CD4-positive, alpha-beta T cell (primary cell): ENCODE results near the gene KCNMA1. TPM values are rescaled to one million over a fixed set of nuclear protein-coding genes. Genes with fewer than 3 reads are reported as not detected.

Source experiments
- ATAC-seq: fragments of 200-7000 bp; cut with Tn5 transposase; one replicate; pipeline ENCODE4 v1.10.0; 2022; ENCODE audit warnings: mild to moderate bottlenecking; ENCODE audit not compliant: poor library complexity
- CTCF ChIA-PET: fragments of 350-600 bp; sonication (Branson Sonifier 250); formaldehyde crosslinking; loops from one replicate; lab custom pipeline; 2021; ENCODE audit warnings: antibody characterized with exemption, inconsistent platforms; lab: Charles Lee
- POLR2A ChIA-PET: fragments of 350-600 bp; sonication (Branson Sonifier 250); formaldehyde crosslinking; loops from one replicate; lab custom pipeline; 2021; ENCODE audit warnings: antibody characterized with exemption, inconsistent platforms; lab: Charles Lee
- DNase-seq, 14 experiments: peaks; one replicate each; pipeline ENCODE4 v3.0.0-alpha.2; 2013 to 2020; ENCODE audit warnings: mixed read lengths in 2 of 14
- H3K27ac ChIP-seq, 2 donors: one replicate each; pipeline versions ENCODE4 v1.5.1 to v1.7.0; 2013; ENCODE audit warnings: low read length in 2 of 2, low read depth in 1 of 2, mild to moderate bottlenecking in 1 of 2
- H3K27me3 ChIP-seq, 2 experiments: 1 replicate in 1 of 2; 2 replicates in 1 of 2; pipeline versions ENCODE4 v1.6.1 to v1.7.0; 2013; ENCODE audit warnings: low read length in 2 of 2, control low read depth in 1 of 2, mild to moderate bottlenecking in 1 of 2, moderate library complexity in 1 of 2; ENCODE audit not compliant: insufficient read depth in 2 of 2, control insufficient read depth in 1 of 2
- H3K36me3 ChIP-seq: one replicate; pipeline ENCODE4 v1.6.1; 2013; ENCODE audit warnings: low read length, control low read depth; ENCODE audit not compliant: insufficient read depth
- H3K4me1 ChIP-seq: one replicate; pipeline ENCODE4 v1.6.1; 2013; ENCODE audit warnings: low read length, control low read depth; ENCODE audit not compliant: insufficient read depth
- H3K4me3 ChIP-seq: one replicate; pipeline ENCODE4 v1.5.1; 2013; ENCODE audit warnings: mild to moderate bottlenecking, low read length, moderate library complexity
- H3K9me3 ChIP-seq, 2 experiments: 1 replicate in 1 of 2; 2 replicates in 1 of 2; pipeline versions ENCODE4 v1.6.1 to v1.7.0; 2013; ENCODE audit warnings: low read length in 2 of 2, mild to moderate bottlenecking in 2 of 2, control low read depth in 1 of 2, moderate library complexity in 1 of 2; ENCODE audit not compliant: control insufficient read depth in 1 of 2, insufficient read depth in 1 of 2
- H3K27ac Mint-ChIP-seq: one replicate; pipeline ENCODE4 v1.8.0; 2020; ENCODE audit warnings: mixed read lengths
- H3K27me3 Mint-ChIP-seq: one replicate; pipeline ENCODE4 v1.8.0; 2021; ENCODE audit warnings: mixed read lengths
- H3K36me3 Mint-ChIP-seq: one replicate; pipeline ENCODE4 v1.8.0; 2021; ENCODE audit warnings: low read depth, mixed read lengths
- H3K4me1 Mint-ChIP-seq: one replicate; pipeline ENCODE4 v1.8.0; 2021; ENCODE audit warnings: low read depth, mixed read lengths
- H3K4me3 Mint-ChIP-seq: one replicate; pipeline ENCODE4 v1.8.0; 2020; ENCODE audit warnings: mild to moderate bottlenecking, mixed read lengths
- H3K9me3 Mint-ChIP-seq: one replicate; pipeline ENCODE4 v1.8.0; 2020; ENCODE audit warnings: mixed read lengths
- intact Hi-C, 2 experiments: fragments of 100-400 bp; cut with DNase I in 1 of 2; cut with micrococcal nuclease in 1 of 2; formaldehyde crosslinking; loops; one replicate each; pipeline versions ENCODE4 v1.15.1 to v1.9.0; 2023 to 2025; cut with DNase I, micrococcal nuclease
- total RNA-seq, 174 experiments: library from RNA in 2 of 174; stranded (reverse) in 2 of 174; gene quantifications; one replicate each; pipeline ENCODE4 v1.2.3 and lab custom pipeline; 2021 to 2026
- TF ChIP-seq, protein P1 (sequence below): fragments of 200-600 bp; IDR thresholded peaks from one replicate; pipeline ENCODE4 v1.8.0; 2022; ENCODE audit warnings: antibody characterized with exemption, mild to moderate bottlenecking

Gene KCNMA1
- total RNA-seq, 2 experiments from 2014 or later: not detected

DNA sequence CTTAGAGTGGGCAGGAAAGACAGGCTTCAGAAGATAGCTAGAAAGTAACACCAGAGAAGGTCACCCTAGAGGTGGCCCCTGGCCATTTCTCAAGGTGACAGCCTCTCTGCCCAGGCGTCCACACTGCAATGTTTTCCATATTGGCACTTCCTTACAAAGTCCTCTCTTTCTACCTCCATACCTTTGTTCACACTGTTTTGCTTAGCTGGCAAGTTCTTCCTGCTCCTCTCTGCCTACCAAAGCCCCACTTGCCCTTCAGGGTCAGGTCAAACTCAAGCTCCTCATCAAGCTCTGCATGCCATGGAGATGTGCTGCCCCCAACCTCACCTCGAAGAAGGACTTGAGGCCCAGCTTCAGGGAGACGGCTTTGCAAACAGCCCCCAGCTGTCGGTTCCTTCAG, 190.9 kb downstream of the KCNMA1 start:
- ChIA-PET POLR2A (no interaction called here), CTCF (no interaction called here)
- DNase-seq (no peak), ATAC-seq (no peak)
- Mint-ChIP-seq H3K36me3 (no peaks in the 10 kb centered on the region), H3K4me1 (no peaks in the 10 kb centered on the region), H3K9me3 (no peaks in the 10 kb centered on the region), H3K27me3 (peaks cover 4% of the 10 kb centered on the region), H3K4me3 (no peak overlapping the region), H3K27ac (no peak overlapping the region)
- TF ChIP-seq, protein P1, sequence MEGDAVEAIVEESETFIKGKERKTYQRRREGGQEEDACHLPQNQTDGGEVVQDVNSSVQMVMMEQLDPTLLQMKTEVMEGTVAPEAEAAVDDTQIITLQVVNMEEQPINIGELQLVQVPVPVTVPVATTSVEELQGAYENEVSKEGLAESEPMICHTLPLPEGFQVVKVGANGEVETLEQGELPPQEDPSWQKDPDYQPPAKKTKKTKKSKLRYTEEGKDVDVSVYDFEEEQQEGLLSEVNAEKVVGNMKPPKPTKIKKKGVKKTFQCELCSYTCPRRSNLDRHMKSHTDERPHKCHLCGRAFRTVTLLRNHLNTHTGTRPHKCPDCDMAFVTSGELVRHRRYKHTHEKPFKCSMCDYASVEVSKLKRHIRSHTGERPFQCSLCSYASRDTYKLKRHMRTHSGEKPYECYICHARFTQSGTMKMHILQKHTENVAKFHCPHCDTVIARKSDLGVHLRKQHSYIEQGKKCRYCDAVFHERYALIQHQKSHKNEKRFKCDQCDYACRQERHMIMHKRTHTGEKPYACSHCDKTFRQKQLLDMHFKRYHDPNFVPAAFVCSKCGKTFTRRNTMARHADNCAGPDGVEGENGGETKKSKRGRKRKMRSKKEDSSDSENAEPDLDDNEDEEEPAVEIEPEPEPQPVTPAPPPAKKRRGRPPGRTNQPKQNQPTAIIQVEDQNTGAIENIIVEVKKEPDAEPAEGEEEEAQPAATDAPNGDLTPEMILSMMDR: no peak
- Histone ChIP-seq H3K36me3 (no peaks in the 10 kb centered on the region), H3K27me3 (no peaks in the 10 kb centered on the region), H3K27ac (no peak overlapping the region), H3K9me3 (no peaks in the 10 kb centered on the region), H3K4me3 (no peak overlapping the region), H3K4me1 (no peaks in the 10 kb centered on the region)
- intact Hi-C loops: no loop called here

DNA sequence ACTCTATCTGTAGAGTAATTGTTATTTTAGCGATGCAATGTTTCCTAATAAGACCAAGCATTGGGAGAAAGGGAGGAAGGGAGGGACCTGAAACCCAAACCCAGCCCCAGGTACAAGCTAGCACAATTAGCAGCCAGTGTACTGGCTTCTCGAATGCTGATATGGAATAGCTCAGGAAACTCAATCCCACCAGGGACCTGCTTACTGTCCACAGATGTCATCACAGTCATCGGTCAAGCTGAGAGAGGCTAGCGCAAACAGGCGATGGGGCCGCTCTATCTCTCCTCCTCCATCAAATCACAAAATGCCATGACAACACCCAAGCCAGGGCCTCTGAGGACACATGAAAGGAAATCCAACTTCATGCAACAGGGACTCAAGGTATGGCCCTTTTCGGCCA, 192.1 kb downstream of the KCNMA1 start:
- Mint-ChIP-seq H3K27ac (no peak overlapping the region), H3K4me1 (no peaks in the 10 kb centered on the region), H3K4me3 (no peak overlapping the region), H3K9me3 (no peaks in the 10 kb centered on the region), H3K36me3 (no peaks in the 10 kb centered on the region), H3K27me3 (peaks cover 4% of the 10 kb centered on the region)
- POLR2A ChIA-PET: no interaction called here
- TF ChIP-seq, protein P1: no peak
- peaks cover 0 to 3% of the 10 kb centered on the region in 2 experiments for H3K9me3 ChIP-seq
- no peak overlapping the region for H3K4me3 ChIP-seq
- no peaks in the 10 kb centered on the region for H3K4me1 ChIP-seq
- intact Hi-C loops: no loop called here
- DNase-seq (no peak), ATAC-seq (no peak)
- no peaks in the 10 kb centered on the region for H3K36me3 ChIP-seq
- no peaks in the 10 kb centered on the region for H3K27me3 ChIP-seq
- CTCF ChIA-PET: no interaction called here
- H3K27ac ChIP-seq: no peak overlapping the region

DNA sequence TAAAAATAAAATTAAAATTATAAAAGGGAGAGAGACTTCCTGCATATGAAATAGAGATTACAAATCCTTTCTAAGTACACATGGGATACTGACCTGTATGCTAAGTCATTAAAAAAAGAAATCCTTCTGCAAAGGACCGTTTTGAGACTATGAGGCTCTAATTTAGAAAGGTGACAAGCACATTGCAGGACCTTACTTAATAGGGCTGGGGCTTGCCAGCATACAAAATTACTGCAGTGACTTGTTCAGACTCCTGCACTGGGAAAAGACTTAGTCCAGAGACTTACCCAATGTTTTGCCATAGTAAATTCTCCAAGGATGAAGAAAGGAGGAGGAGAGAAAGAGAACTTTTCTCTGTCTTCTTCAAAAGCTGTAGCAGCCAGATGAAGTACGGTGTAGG, 193.6 kb downstream of the KCNMA1 start:
- CTCF ChIA-PET: no interaction called here
- DNase-seq (no peak), ATAC-seq (no peak)
- H3K27ac Mint-ChIP-seq: no peak overlapping the region
- peaks cover 4% of the 10 kb centered on the region for H3K27me3 Mint-ChIP-seq
- POLR2A ChIA-PET: no interaction called here
- Histone ChIP-seq H3K27me3 (no peaks in the 10 kb centered on the region), H3K4me3 (no peak overlapping the region), H3K4me1 (no peaks in the 10 kb centered on the region), H3K36me3 (no peaks in the 10 kb centered on the region), H3K27ac (no peak overlapping the region), H3K9me3 (peaks cover 0 to 3% of the 10 kb centered on the region in 2 experiments)
- H3K4me3 Mint-ChIP-seq: no peak overlapping the region
- no peaks in the 10 kb centered on the region for H3K4me1 Mint-ChIP-seq
- TF ChIP-seq, protein P1: no peak
- intact Hi-C loops: no loop called here
- no peaks in the 10 kb centered on the region for H3K36me3 Mint-ChIP-seq
- H3K9me3 Mint-ChIP-seq: no peaks in the 10 kb centered on the region
